NCI-H82 (cell line): ENCODE results near the gene SF3A2.

Experiments
- DNase-seq: peaks from one replicate; lab custom pipeline; 2025; lab: John Stamatoyannopoulos, UW

The SF3A2 gene

DNA sequence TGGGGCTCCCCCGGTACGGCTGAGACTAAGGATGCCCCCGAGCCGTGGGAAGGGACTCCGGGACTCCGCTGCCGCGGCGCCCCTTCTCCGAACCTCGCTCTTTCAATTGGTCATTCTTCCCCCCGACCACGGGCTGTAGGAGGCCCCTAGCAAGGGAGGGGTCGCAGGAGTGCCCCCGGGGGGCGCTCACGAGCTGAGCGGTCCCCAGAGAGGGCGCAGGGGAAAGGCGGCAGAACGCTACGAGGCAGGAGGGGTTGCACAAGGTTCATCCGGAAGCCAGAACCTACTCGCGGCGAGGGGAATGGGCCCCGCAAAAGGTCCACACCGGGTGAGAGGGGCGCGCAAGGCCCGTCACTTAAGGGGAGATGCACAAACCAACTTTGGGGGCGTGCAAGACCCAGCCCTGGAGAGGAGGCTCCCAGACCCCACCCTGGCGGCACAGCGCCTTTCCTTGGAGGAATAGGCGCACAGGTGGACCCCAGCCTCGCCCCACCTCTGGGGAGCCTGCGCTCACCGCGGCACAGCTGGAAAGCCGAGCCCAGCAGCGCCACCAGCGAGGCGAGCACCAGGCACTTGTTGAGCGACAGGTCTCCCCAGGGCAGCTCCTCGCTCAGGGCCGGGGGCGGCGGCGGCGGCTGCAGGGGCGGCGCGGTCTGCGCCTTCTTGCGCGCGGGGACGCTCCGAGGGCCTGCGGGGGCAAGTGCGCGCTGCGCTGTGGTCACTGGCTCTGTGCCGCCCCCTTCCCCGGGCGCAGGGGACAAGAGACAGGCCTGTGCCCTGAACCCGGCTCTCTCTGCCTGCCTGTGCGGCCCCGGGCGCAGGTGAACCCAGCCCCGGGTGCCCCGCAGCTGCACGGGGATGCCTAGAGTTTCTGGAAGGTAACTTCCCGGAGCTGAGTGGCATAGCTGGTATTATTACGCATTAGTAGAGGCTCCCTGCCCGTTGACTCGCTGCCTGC, 16.8 kb downstream of the SF3A2 start:
- peak; percentile 34 for DNase-seq

DNA sequence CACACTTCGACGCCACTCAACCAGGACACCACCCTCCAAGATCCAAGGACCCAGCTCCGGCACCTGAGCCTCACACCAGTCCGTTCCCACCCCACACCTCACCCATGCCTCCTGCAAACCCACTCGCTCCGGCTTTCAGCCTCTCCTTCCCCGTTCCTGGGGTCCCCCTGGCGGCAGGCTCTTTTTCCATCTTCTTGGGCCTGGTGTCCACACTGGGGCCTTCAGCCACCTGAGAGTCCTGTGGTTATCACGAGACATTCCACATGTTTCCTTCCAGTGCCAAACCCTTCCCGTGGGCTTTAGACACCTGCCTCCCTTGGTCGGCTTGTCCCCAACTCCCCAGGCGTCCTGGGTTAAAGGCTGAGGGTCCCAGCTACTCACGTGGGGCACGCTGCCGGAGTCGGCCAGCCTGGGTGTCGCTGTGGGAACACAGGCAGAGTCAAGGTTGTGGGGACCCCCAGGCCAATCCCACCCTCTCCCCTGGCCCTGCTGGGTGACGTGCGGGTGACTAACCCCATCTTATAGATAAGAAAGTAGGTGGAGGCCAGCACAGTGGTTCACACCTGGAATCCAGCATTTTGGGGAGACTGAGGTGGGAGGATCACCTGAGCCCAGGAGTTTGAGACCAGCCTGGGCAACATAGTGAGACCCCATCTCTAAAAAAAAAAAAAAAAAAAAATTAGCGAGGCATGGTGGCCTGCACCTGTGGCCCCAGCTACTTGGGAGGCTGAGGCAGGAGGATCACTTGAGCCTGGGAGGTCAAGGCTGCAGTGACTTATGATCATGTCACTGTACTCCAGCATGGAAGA, 17.6 kb downstream of the SF3A2 start:
- DNase-seq = peak; percentile 36

DNA sequence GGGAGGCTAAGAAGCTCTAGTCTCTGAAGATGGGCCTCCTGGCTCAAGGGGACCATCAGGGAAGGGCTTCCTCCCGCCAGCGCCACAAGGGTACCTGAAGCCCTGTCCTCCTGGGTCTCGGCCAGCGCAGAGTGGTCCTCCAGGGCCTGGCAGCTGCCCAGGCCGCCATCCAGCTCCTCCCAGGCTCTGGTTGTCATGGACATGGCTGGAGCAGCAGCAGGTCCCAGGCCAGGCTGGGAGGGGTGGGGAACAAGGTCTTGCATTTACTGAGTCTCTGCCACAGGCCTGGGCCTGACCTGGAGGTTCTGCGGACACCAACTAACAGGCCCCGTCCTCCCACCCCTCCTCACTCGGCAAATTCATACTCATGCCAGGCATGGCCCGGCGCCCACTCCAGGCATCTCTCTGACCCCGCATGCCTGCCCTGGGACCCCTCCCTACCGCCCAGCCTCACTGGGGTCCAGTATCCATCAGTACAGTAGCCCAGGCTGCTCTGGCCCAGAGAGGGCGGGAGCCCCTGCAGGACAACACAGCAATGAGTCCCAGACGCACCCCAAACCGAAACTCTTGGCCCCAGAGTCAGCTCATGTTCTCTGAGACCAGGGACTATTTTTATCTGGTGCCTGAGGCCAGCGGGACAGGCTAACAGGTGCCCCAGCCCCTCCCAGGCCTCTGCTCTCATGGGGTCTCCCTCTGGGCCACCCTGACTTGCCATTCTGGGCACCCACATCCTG, 18.7 kb downstream of the SF3A2 start:
- DNase-seq = no peak

DNA sequence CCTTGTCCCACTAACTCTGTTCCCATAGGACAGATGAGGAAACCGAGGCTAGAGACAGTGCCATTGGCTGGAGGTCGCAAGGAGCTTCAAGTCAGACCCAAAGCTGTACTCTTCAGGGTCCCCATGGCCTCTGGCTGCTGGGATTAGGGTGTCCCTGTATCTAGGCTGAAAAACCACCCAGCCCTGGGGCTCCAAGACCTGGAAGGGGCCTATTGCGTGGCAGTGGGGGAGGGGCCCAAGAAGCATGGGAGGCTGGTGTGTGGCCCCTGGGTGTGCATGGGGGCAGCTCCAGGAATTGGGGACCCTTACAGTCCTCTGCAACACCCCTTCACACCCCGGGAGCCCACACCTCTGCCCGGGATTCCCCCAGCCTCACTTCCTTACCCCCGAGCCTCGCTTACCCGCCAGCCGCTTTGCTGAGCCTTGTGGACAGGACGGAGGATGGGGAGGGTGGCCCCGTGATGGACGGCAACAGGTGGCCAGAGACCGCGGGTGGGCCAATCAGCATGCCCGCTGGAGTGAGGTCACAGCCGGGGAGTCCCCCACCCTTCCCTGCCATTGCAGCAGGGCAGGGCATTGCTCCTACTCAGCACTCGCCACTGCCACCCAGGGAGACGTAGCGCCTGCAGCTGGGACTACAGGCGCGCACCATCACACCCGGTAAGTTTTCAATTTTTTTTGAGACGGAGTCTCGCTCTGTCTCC, 19.5 kb downstream of the SF3A2 start, which contains the start of gene JSRP1:
JSRP1 (minus strand) TSS at position 436 of the 704 bp plus-strand sequence. CDS start 1,103 bp downstream, outside the sequence.
- DNase-seq = peak; percentile 75

DNA sequence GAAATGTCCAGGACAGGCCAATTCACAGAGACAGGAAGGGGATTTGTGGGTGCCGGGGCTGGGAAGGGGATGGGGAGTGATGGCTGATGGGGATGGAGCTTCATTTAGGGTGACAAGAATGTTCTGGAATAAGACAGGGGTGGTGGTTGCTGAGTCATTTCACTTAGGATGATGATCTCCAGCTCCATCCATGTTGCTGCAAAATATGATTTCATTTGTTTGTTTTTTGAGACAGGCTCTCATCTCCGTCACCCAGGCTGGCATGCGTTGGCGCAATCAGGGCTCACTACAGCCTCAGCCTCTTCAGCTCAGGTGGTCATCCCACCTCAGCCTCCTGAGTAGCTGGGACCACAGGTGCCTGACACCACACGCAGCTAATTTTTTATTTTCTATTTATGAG, 22.7 kb downstream of the SF3A2 start:
- no peak for DNase-seq

DNA sequence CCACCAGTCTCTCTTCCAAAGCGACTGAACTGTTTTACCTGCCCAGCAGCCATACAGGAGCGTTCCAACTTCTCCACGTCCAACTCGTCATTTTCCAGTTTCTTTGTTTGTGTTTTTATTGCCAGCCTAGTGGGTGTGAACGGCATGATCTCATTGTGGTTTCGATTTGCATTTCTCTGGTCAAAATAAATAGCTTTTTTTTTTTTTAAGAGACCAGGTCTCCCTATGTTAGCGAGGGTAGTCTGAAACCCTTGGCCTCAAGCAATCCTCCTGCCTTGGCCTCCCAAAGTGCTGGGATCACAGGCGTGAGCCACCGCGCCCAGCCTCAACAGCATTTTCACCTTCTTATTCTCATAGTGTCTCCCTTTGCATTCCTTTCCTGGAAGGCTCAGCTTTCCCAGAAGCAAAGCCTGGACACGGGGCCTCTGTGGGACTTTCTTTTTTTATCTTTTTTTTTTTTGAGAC, 23.7 kb downstream of the SF3A2 start:
- no peak for DNase-seq

DNA sequence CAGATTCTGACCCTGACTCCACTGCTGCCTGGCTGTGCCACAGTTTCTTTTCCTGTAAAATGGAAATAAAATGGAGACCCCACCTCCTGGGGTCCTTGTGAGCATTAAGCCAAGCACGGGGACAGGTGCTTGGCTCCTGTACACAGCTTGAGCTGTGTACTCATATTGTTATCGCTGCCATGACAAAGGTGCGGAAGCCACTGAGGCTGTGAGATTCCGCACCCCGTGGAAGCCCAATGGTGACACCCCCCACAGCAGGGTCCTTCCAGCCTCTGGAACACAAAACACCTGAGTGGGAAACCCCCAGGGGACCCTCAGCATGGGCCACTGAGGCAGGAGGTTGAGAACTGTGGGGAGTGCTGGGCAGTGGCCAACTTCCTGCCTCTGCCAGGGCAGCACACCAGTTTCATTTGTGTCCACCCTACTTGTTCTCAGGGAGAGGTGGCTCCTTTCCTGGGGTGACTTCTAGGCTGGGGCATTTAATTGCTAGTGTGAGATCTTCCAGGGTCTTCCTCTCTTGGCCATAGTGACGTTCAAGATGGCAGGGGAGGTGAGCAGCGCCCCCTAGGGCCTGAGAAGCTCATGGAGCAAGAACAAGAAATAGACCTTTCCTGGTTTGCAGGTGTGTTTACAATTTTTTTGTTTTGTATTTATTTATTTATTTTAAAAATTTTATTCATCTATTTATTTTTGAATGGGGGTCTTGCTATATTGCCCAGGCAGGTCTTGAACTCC, 25.0 kb downstream of the SF3A2 start:
- DNase-seq = peak; percentile 39

DNA sequence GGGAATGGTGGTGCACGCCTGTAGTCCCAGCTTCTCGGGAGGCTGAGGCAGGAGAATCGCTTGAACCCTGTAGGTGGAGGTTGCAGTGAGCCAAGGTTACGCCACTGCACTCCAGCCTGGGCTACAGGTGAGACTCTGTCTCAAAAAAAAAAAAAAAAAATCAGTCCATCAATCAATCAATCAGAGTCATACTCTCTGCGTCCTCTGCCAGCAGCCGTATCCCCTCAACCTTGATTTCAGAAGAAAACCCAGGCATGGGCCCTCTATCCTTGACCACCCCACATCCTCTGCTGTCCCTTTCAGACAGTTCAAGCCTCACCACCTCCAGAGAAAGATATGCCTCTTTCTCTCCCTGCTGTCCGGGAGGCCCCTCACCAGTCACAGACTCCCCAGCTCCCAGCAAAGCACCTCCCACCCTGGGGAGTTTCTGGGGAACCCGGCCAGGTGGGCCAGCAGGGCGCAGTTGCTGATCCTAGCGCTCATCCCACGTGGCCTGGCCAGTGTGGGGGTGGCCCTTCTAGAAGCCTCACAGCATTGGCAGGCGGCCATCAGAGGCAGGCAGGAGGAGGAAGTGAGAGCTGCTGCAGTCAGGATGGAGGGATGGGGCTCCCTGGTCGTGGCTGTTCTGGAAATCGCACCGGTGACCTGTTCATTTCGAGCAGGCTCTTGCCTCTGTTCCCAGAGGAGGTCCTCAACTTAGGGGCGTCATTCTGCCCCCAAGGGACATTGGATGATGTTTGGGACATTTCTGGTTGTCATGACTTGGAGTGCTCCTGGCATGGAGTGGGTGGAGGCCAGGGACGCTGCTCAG, 29.8 kb downstream of the SF3A2 start:
- DNase-seq = no peak

DNA sequence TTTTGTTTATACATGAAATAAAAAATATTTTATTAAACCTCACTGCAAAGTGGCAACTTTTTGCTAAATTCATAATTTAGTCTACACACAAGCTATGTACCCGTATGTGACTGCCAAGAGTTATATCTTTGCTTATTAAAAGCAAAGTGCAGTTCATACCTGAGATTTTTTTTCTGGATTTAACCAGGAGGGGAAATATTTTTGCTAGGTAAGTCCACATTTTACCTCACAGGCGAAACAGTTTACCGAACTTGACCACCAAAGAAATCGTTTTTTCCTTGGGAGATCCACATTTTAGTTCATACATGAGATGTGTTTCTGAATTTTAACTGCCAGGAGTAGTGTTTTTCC, 31.8 kb downstream of the SF3A2 start:
- no peak for DNase-seq

DNA sequence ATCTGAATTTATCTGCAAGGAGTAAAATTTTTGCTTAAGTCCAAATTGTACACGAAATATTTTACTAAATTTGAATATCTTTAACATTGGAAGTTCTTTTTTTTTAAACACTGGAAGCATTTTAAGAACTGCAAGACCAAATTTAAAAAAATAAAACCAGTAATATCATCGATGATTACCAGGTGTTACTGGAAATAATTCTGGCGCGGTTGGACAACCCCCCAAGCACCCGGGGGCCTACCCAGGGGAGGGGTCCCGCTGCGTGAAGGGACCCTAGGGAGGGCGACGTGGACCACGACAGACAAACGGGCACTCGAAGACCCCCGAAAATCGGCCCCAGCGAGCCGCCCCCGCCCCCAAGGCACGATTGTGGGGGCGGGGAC, 32.2 kb downstream of the SF3A2 start:
- no peak for DNase-seq

DNA sequence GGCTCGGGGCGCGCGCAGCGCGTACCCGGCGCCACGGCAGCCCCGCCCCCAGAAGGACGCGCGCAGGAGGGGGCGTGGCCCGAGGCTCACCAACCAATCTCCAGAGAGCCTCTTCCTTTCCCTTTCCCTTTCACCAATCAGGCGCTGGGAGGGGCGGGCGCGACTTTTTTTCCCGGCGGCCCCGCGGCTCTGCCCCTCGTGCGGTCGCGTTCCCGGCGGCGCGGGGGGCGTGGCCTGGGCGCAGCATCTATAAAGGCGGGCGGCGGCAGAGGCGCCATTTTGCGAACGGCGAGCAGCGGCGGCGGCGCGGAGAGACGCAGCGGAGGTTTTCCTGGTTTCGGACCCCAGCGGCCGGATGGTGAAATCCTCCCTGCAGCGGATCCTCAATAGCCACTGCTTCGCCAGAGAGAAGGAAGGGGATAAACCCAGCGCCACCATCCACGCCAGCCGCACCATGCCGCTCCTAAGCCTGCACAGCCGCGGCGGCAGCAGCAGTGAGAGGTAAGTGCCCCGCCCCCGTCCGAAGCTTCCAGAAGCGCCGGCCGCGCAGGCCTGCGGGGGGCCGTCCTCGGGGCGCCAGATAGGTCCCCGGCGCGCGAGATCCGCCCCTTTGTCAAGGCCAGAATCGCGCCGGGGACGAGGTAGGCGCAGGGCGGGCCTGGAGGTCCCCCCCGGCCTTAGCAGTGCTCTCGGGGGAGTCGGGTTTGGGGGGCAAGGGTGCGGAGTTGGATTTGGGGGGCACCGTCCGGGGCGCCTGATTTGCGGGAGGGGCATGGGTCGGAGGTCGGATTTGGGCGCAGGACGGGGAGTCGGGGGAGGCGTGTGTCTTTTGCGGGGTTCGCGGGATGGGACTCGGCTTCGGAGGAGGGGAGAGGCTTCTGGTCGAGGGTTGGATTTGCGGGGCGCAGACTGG, 32.9 kb downstream of the SF3A2 start:
- peak; percentile 94 for DNase-seq

DNA sequence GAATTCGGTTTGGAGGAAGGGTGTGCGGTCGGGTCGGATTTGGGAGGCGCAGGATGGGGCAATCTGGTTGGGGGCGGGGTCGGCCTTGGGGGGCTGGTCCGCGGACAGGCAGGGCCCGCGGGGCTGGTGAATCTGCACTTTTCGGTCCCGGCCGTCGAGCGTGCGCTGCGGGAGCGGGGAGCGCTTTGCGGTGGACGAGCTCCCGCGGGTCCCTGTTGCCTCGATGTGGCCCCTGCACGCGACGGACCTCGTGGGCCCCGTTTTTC, 33.5 kb downstream of the SF3A2 start:
- no peak for DNase-seq

DNA sequence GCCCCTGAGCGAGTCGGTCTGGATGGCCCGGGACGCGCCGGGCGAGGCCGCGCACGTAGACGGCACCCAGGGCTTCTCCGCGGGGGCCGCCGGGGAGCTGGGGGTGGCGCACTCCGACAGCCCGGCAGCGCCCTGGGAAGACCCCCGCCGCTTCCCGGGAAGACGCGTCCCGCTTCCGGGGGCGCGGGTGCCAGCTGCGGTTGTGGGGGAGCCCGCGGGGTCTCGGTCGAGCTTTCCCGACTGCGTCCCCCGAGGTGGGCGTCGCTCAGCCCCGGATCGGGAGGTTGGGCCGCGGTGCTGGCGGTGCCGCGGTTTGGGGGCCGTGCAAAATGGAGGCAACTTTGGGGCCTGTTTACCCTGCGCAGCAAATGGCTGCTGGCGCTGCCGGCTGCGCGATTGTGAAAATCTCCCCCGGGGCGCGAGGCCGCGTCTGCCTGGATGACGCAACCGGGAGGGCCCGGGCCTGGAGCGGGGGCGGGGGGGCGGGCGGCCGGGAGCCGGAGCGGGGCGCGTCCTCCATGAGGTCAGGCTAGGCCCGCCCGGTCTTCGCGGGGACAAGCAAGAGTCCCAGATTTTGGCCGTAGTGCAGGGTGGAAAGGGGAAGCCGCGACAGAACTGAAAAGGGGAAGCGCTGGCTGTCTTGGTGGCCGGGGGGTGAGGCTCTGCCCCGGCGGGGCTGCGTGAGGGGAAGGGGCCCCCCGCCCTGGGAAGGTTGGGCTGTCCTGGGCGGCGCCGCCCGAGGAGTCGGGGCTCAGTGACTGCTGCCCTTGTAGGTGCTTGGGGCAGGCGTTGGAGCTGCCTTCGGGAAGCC, 34.0 kb downstream of the SF3A2 start:
- no peak for DNase-seq

DNA sequence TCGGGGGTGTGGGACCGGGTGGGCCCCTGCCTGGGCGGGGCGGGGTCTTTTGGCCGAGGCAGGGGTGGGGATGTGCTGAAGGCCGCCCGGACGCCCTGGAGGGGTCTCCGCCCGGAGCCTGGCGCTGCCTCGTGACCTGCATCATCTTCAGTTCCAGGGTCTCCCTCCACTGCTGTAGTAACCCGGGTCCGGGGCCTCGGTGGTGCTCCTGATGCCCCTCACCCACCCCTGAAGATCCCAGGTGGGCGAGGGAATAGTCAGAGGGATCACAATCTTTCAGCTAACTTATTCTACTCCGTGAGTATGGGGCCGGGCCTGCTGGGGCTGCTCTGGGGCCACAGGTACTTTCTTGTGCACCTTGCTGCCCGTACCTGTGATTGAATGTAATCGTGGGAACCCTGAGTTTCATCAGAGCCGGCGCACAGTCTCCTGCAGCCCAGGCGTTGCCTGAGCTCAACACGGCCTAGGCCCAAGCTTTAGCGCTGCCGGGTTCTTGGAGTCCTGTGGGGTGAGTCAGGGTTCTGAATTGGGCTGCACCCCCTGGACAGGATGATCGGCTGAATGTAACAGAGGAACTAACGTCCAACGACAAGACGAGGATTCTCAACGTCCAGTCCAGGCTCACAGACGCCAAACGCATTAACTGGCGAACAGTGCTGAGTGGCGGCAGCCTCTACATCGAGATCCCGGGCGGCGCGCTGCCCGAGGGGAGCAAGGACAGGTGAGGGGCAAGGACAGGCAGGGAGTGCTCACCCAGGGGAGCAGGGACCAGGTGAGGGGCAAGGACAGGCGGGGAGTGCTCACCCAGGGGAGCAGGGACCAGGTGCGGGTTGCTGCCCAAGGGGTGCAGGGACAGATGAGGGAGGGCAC, 34.8 kb downstream of the SF3A2 start:
- no peak for DNase-seq

DNA sequence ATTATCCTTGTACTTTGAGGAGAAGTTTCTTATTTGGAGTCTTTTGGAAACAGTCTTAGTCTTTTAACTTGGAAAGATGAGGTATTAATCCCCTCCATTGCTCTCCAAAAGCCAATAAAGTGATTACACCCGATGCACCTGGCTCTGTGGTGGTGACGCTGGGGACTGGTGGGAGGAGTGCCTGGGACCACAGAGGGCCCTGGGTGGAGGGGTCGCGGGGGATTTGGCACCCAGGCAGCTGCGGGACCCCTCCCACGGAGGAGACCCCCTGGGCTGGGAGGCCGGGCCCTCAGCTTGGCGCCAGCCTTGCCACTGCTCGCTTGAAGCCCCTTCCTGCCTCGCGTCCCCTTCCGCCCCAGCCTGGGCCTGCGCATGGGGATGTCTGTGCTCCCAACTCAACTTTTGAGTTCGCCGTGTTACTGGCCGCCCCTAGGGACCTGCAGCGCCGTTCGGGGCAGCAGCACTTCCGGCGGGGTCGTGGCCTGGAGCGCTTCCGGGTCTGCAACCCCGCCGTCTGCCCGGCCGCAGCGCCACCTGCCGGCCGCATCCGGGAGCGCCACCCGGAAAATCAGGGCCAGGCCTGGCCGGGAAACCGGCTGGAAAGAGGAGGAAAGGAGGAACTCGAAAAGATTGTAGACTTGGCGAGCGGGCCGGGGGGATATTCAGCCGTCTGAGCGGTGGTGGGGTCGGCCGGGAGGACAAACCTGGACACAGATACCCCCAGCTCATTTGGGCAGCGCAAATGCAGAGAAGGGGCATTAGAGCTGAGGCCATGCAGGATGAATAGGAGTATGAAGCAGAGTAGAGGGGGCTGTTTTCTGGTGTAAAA, 36.9 kb downstream of the SF3A2 start:
- DNase-seq = peak; percentile 89

DNA sequence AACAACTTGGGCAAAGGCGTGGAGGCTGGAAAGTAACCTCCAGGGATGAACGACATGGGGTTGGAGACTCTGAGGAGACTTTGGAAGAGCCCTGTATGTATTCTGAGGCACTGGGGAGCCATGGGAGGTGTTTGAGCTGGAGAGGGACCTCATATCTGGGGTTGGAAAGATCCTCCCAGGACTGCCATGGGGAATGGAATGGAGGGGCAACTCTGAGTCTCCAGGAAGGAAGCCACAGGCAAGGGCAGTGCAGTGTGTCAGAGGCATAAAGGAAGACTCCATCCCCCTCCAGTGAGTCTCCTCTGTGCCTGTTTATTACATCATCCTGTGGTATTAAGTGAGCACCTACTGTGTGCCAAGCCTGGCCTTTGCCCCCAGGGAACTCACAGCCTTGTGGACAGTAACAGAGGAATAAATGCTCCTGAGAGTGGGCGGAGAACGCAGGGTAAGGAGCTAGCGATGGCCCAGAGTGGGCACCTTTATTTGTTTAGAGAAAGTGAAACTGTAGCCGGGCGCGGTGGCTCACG, 37.6 kb downstream of the SF3A2 start:
- DNase-seq = no peak
